Neuron (in vitro differentiated cells): ENCODE measurements around the gene GPRIN1.
A peak's percentile ranks its signal among the peaks of the same experiment; 100 is the strongest.

ENCODE experiments used
- H2AFZ ChIP-seq: one replicate; pipeline ENCODE4 v1.6.1; 2013; ENCODE audit warnings: low read depth, mild to moderate bottlenecking, inconsistent platforms, low read length, moderate library complexity
- H3K27me3 ChIP-seq: one replicate; pipeline ENCODE4 v1.6.1; 2013; ENCODE audit warnings: low read length; ENCODE audit not compliant: insufficient read depth
- H3K36me3 ChIP-seq: one replicate; pipeline ENCODE4 v1.6.1; 2013; ENCODE audit warnings: low read length; ENCODE audit not compliant: insufficient read depth
- H3K4me1 ChIP-seq: one replicate; pipeline ENCODE4 v1.6.1; 2013; ENCODE audit warnings: low read length; ENCODE audit not compliant: insufficient read depth
- H3K4me3 ChIP-seq: 2 replicates; pipeline ENCODE4 v1.5.1; 2013; ENCODE audit warnings: mild to moderate bottlenecking, low read length, moderate library complexity
- H3K9me3 ChIP-seq: one replicate; pipeline ENCODE4 v1.6.1; 2013; ENCODE audit warnings: low read length

The GPRIN1 gene

GRCh38 chr5:176647843-176648473 is 38.0 kb upstream of the GPRIN1 start:
- H2AFZ ChIP-seq = peak overlapping the region; percentile 85
- no peaks in the 10 kb centered on the region for H3K9me3 ChIP-seq
- H3K4me1 ChIP-seq = peaks cover 8% of the 10 kb centered on the region
- H3K4me3 ChIP-seq = peak overlapping the region; percentile 94
- peaks cover 3% of the 10 kb centered on the region for H3K36me3 ChIP-seq
- peaks cover 21% of the 10 kb centered on the region for H3K27me3 ChIP-seq

- peaks cover 26% of the 10 kb centered on the region for H3K27me3 ChIP-seq
- no peaks in the 10 kb centered on the region for H3K9me3 ChIP-seq
- peak within 1 kb of the TSS; percentile 94 for H3K4me3 ChIP-seq
- peak within 1 kb of the TSS; percentile 85 for H2AFZ ChIP-seq
- peaks cover 8% of the 10 kb centered on the region for H3K4me1 ChIP-seq
- H3K36me3 ChIP-seq = no peaks in the 10 kb centered on the region
Measured at GRCh38 chr5:176647030-176647842, 37.3 kb upstream of the GPRIN1 start, which contains the start of gene TSPAN17. Gene TSPAN17 (plus strand): TSS chr5:176647484. CDS start chr5:176647616, 132 bp downstream.

- H3K4me3 ChIP-seq = peak overlapping the region; percentile 51
- peak overlapping the region; percentile 24 for H2AFZ ChIP-seq
- H3K36me3 ChIP-seq = no peaks in the 10 kb centered on the region
- H3K27me3 ChIP-seq = peaks cover 31% of the 10 kb centered on the region
- peaks cover 8% of the 10 kb centered on the region for H3K4me1 ChIP-seq
- H3K9me3 ChIP-seq = no peaks in the 10 kb centered on the region
Measured at GRCh38 chr5:176646707-176647029, 36.7 kb upstream of the GPRIN1 start.

- Histone ChIP-seq H2AFZ (peak overlapping the region; percentile 24), H3K9me3 (no peaks in the 10 kb centered on the region), H3K4me3 (peak overlapping the region; percentile 51), H3K4me1 (peaks cover 8% of the 10 kb centered on the region), H3K36me3 (no peaks in the 10 kb centered on the region), H3K27me3 (peaks cover 36% of the 10 kb centered on the region)
Measured at GRCh38 chr5:176646049-176646706, 36.2 kb upstream of the GPRIN1 start.

- Histone ChIP-seq H2AFZ (no peak overlapping the region), H3K36me3 (no peaks in the 10 kb centered on the region), H3K4me3 (no peak overlapping the region), H3K27me3 (peaks cover 41% of the 10 kb centered on the region), H3K9me3 (no peaks in the 10 kb centered on the region), H3K4me1 (peaks cover 8% of the 10 kb centered on the region)
Measured at GRCh38 chr5:176644878-176645670, 35.1 kb upstream of the GPRIN1 start.

GRCh38 chr5:176644294-176644693 is 34.3 kb upstream of the GPRIN1 start:
- H3K9me3 ChIP-seq = no peaks in the 10 kb centered on the region
- no peak overlapping the region for H2AFZ ChIP-seq
- H3K4me3 ChIP-seq = no peak overlapping the region
- H3K36me3 ChIP-seq = no peaks in the 10 kb centered on the region
- H3K27me3 ChIP-seq = peaks cover 46% of the 10 kb centered on the region
- H3K4me1 ChIP-seq = peaks cover 8% of the 10 kb centered on the region

- no peak overlapping the region for H2AFZ ChIP-seq
- H3K27me3 ChIP-seq = peaks cover 51% of the 10 kb centered on the region
- no peaks in the 10 kb centered on the region for H3K9me3 ChIP-seq
- no peaks in the 10 kb centered on the region for H3K36me3 ChIP-seq
- peaks cover 6% of the 10 kb centered on the region for H3K4me1 ChIP-seq
- no peak overlapping the region for H3K4me3 ChIP-seq
Measured at GRCh38 chr5:176643491-176644219, 33.7 kb upstream of the GPRIN1 start.

- Histone ChIP-seq H3K36me3 (no peaks in the 10 kb centered on the region), H3K4me3 (no peak overlapping the region), H2AFZ (no peak overlapping the region), H3K4me1 (no peaks in the 10 kb centered on the region), H3K9me3 (no peaks in the 10 kb centered on the region), H3K27me3 (peaks cover 59% of the 10 kb centered on the region)
Measured at GRCh38 chr5:176642675-176643490, 32.9 kb upstream of the GPRIN1 start.

GRCh38 chr5:176640616-176641015 is 30.7 kb upstream of the GPRIN1 start:
- Histone ChIP-seq H3K9me3 (no peaks in the 10 kb centered on the region), H3K4me3 (no peak overlapping the region), H3K27me3 (peaks cover 69% of the 10 kb centered on the region), H3K4me1 (no peaks in the 10 kb centered on the region), H2AFZ (no peak overlapping the region), H3K36me3 (no peaks in the 10 kb centered on the region)

GRCh38 chr5:176639981-176640380 is 30.0 kb upstream of the GPRIN1 start:
- Histone ChIP-seq H3K4me3 (no peak overlapping the region), H3K4me1 (no peaks in the 10 kb centered on the region), H3K9me3 (no peaks in the 10 kb centered on the region), H2AFZ (no peak overlapping the region), H3K36me3 (no peaks in the 10 kb centered on the region), H3K27me3 (peaks cover 69% of the 10 kb centered on the region)

- no peaks in the 10 kb centered on the region for H3K4me1 ChIP-seq
- H3K9me3 ChIP-seq = no peaks in the 10 kb centered on the region
- H3K27me3 ChIP-seq = peaks cover 66% of the 10 kb centered on the region
- no peak overlapping the region for H3K4me3 ChIP-seq
- H2AFZ ChIP-seq = no peak overlapping the region
- H3K36me3 ChIP-seq = no peaks in the 10 kb centered on the region
Measured at GRCh38 chr5:176639208-176639607, 29.3 kb upstream of the GPRIN1 start.

GRCh38 chr5:176638437-176638836 is 28.5 kb upstream of the GPRIN1 start:
- H3K27me3 ChIP-seq = peaks cover 63% of the 10 kb centered on the region
- H2AFZ ChIP-seq = no peak overlapping the region
- H3K4me1 ChIP-seq = no peaks in the 10 kb centered on the region
- no peaks in the 10 kb centered on the region for H3K36me3 ChIP-seq
- H3K9me3 ChIP-seq = no peaks in the 10 kb centered on the region
- no peak overlapping the region for H3K4me3 ChIP-seq
